Stimulated activated effector memory CD8-positive, alpha-beta T cell treated with anti-CD3 and anti-CD28 coated beads, Interleukin-12 subunit alpha, Interleukin-12 subunit beta, amount 100 ng/mL, for 72 hours (primary cell): ENCODE measurements around the gene TWIST1.

Source experiments
- ATAC-seq: fragments of 150-1000 bp; cut with Tn5 transposase; 2 replicates; pipeline ENCODE4 v1.10.0; 2021
- DNase-seq, 2 donors: peaks; one replicate each; pipeline ENCODE4 v3.0.0; 2021 to 2022; ENCODE audit warnings: low spot score in 2 of 2
- H3K27ac Mint-ChIP-seq: one replicate; pipeline ENCODE4 v1.8.0; 2022; ENCODE audit warnings: mild to moderate bottlenecking, mixed read lengths
- H3K36me3 Mint-ChIP-seq: one replicate; pipeline ENCODE4 v1.8.0; 2022; ENCODE audit warnings: mild to moderate bottlenecking, mixed read lengths
- H3K4me1 Mint-ChIP-seq: one replicate; pipeline ENCODE4 v1.8.0; 2022; ENCODE audit warnings: mixed read lengths
- H3K4me3 Mint-ChIP-seq: one replicate; pipeline ENCODE4 v1.8.0; 2022; ENCODE audit warnings: mild to moderate bottlenecking, mixed read lengths
- H3K9me3 Mint-ChIP-seq: one replicate; pipeline ENCODE4 v1.8.0; 2022; ENCODE audit warnings: mixed read lengths

Gene TWIST1

DNA sequence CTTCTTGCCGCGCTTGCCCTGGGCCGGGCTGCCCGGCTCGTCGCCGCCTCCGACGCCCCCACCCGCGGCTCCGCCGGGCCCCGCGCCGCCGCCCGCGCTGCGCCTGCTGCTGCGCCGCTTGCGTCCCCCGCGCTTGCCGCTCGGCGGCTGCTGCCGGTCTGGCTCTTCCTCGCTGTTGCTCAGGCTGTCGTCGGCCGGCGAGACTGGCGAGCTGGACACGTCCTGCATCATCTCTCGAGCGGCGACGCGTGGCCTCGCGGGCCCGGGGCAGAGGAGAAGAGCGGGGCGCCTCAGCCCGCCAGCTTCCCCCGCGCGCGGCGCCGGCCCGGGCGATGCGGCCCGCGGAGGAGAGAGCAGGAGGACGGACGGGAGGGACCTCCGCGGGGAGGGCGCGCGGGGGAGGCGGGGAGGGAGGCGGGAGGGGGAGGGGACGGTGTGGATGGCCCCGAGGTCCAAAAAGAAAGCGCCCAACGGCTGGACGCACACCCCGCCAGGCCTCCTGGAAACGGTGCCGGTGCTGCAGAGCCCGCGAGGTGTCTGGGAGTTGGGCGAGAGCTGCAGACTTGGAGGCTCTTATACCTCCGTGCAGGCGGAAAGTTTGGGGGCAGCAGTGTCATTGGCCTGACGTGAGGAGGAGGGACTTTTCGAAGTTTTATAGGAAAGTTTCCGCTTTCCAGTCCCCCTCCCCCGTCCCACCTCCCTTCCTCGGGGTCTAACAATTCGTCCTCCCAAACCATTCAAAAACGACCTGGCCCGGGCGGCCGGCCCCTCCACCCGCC lies at the start of gene TWIST1:
TSS of gene TWIST1 (minus strand) at position 546 of the 779 bp plus-strand sequence. CDS start at position 231, 315 bp downstream.
- peak; percentile 61 for ATAC-seq
- Mint-ChIP-seq H3K36me3 (peaks cover 5% of the 10 kb centered on the region), H3K4me1 (no peaks in the 10 kb centered on the region), H3K4me3 (peak within 1 kb of the TSS; percentile 57), H3K9me3 (peaks cover 2% of the 10 kb centered on the region), H3K27ac (no peak within 1 kb of the TSS)
- DNase-seq = no peak

DNA sequence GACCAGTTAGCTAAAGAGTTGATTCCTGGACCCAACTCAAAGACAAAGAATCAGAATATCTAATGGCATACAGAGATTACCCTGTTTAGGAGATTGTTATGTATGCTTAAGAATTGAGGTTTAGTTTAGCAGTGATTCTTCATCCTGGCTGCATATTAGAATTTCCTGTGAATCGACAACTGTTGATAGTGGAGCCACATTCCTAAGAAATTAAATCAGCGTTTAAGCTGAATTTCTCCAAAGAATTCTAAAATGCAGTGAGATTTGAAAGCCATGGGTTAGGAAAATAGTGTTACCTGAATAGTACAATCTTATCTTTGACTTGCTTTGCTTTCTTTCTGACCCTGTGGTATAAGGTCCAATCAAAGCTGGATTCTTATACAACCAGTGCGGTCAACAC lies 44.2 kb upstream of the TWIST1 start:
- peaks cover 10% of the 10 kb centered on the region for H3K9me3 Mint-ChIP-seq
- H3K4me1 Mint-ChIP-seq = no peaks in the 10 kb centered on the region
- H3K36me3 Mint-ChIP-seq = no peaks in the 10 kb centered on the region
- no peak overlapping the region for H3K27ac Mint-ChIP-seq
- H3K4me3 Mint-ChIP-seq = no peak overlapping the region
- ATAC-seq (no peak), DNase-seq (no peak)

DNA sequence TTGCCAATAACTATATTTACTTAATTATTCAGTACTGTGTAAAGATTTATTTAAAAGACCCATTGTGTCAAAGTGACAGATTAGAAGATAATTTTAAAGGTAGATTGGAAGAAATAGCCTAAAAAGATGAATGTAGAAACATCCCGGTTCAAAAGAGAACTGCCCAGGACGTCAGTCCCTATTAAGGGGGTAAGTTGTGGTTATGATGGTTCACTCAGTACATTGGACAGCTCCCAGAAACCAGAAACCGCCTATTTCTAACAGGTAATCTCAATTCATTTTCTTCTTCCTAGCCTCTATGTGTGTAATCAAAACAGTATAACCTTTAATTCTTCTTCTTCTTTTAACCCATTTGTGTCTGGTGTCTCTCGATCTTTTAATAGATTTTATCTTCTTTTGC lies 29.3 kb upstream of the TWIST1 start:
- Mint-ChIP-seq H3K27ac (no peak overlapping the region), H3K36me3 (no peaks in the 10 kb centered on the region), H3K9me3 (peaks cover 10% of the 10 kb centered on the region), H3K4me3 (no peak overlapping the region), H3K4me1 (no peaks in the 10 kb centered on the region)
- no peak for DNase-seq
- no peak for ATAC-seq

DNA sequence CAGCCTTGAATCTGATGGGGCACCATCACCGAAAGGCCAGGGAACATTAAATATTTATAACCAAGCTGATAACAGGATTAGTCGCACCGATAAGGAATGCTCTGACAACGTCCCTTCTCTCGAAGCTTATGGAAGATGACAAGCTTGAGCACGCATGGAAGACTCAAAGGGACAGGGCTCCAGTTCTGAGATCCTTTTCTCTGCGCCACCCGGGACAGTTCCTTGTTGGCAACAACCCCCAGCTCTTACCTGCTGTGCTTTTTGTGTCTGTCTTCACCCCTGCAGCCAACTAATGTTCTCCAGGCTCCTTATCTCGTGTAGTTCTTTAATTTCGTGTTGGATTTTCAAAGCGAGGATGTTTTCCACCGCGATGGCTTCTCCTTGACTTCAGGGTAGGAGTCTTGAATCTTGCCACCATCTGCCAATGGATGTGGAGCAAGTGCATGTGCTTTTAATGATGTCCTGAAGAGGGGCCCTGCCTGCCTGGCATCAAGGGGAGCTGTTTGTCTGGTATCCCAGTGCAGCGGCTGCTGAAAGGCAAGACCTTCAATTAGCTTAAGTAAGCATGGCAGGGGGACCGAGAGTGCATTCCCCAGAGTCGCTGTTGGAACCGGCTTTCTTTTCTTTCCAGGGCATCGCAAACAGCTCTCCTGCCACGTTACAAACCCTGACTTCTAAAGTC lies 28.1 kb upstream of the TWIST1 start:
- H3K36me3 Mint-ChIP-seq = no peaks in the 10 kb centered on the region
- H3K4me1 Mint-ChIP-seq = no peaks in the 10 kb centered on the region

DNA sequence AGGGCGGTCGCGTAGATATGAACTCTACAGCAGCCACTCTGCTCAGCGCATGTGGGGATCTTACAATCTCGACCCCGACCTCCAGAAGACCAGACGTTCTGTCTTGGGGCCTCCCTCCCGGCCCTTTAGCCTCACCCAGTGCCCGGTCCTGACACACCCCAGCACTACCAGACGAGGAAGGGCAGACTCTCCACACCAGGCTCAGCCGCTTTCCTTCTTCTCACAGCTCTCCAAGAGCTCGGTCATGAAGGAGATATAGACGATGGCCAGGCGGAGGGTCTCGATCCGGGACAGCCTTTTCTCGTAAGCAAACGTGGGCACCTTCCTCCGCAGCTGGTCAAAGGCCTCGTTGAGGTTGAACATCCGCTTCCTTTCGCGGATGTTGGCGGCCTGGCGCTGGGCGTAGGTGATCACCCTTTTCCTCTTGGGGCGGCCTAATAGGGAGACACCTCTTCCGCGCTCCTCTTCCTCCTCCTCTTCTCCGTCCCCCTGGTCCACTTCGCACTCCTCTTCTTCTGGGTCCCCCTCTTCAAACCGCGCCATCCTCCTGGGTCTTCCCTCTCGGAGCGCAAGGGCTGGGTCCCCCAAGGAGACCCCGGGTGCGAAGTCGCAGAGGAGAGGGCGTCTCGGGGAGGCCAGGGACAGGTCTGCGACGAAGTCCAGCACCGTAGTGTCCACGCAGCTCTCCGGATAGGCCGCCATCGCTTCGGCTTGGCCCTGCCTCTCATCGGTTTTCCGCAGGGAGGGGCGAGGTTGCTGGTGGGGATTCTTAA lies 27.4 kb upstream of the TWIST1 start, which contains the start of gene FERD3L:
TSS of gene FERD3L (minus strand) at position 761 of the 773 bp plus-strand sequence. CDS start at position 702, 59 bp downstream.
- peaks cover 10% of the 10 kb centered on the region for H3K9me3 Mint-ChIP-seq
- no peaks in the 10 kb centered on the region for H3K36me3 Mint-ChIP-seq
- no peaks in the 10 kb centered on the region for H3K4me1 Mint-ChIP-seq
- H3K4me3 Mint-ChIP-seq = no peak within 1 kb of the TSS
- no peak within 1 kb of the TSS for H3K27ac Mint-ChIP-seq
- ATAC-seq (no peak), DNase-seq (no peak)

More for the DNA sequence above, 28.1 kb upstream of the TWIST1 start:
- H3K9me3 Mint-ChIP-seq = peaks cover 10% of the 10 kb centered on the region
- DNase-seq (no peak), ATAC-seq (no peak)
- H3K4me3 Mint-ChIP-seq = no peak overlapping the region
- H3K27ac Mint-ChIP-seq = no peak overlapping the region

DNA sequence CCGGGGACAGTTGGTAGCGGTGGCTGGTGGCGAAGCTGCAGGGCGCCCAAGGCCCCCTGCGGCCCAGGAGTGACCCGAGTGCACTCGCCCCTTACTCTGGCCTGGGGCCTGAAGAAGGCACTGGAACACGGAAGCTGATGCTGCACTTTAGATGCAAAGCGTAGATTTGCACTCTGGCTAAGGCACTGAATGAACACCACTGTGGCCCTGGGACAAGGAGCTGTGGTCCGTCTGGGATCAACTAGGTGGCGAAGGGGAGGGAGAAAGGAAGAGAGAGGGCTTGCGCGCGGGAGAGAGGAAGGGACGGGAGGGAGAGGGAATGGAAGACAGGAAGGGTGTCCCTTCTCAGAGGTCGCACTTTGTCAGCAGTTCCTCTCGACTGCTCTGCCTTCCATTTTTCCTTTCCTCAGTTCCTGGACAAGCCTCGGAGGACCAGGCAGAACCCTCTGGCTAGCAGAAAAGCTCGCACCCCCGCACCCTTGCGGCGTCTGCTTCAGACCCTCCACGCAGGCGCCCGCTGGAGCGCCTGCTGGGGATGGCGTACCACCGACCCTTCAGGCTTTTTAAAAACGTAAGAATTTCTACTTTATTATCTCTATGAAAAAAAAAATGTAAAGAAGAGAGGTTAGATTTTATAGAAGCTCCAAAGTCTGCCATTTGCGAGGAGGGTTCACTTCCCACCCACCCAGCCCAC lies 26.6 kb upstream of the TWIST1 start:
- H3K9me3 Mint-ChIP-seq = peaks cover 10% of the 10 kb centered on the region
- DNase-seq (no peak), ATAC-seq (no peak)
- no peak overlapping the region for H3K4me3 Mint-ChIP-seq
- H3K27ac Mint-ChIP-seq = no peak overlapping the region
- no peaks in the 10 kb centered on the region for H3K36me3 Mint-ChIP-seq
- H3K4me1 Mint-ChIP-seq = no peaks in the 10 kb centered on the region

DNA sequence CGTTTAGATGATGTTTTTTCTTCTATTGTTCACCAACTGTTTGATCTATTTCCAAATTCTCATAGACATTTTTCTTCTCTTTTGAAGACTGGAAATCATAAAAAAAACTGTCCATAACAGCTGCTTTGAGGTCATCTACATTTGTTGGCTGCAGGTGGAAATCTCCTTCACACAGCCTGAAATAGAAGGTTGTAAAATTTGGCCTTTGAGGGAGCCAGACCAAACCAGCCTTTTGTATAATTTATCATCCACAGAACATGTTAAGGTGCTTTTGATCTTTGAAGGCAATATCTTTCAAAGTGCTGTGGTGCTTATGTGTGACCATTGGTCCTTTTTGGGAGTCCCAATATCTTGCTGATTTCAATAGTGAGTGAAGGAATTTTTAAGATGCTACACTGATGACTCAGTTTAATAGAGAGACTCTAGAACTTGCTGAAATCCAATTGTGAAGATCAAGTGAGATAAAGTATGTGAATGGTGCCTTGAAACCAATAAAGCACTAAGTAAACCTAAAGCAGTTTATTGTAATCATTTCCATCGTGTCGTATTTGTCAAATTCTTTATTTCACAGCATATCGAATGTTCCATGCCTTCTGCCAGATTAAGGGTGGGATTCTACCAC lies 22.4 kb upstream of the TWIST1 start:
- Mint-ChIP-seq H3K36me3 (no peaks in the 10 kb centered on the region), H3K9me3 (peaks cover 3% of the 10 kb centered on the region), H3K27ac (no peak overlapping the region), H3K4me1 (no peaks in the 10 kb centered on the region), H3K4me3 (no peak overlapping the region)
- ATAC-seq (no peak), DNase-seq (no peak)

DNA sequence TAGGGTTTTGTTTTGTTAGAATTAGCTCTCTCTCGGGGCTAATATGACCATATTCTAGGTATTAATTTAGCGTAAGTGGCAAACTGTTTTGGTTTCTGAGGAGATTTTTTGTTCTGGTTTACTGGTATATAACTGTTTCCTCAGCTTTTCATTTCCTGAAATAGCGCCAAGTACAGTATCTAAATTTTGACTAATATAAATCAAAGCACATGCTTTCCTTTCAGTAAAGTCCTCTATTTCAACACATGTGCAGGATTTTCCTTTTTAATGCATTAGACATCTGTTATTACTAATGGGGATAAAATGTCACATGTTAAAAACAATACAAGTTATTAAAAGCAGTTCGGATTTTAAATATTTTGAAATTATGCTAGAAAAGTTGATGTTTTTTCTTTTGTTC lies 16.4 kb upstream of the TWIST1 start:
- Mint-ChIP-seq H3K4me1 (no peaks in the 10 kb centered on the region), H3K27ac (no peak overlapping the region), H3K9me3 (peaks cover 3% of the 10 kb centered on the region), H3K36me3 (no peaks in the 10 kb centered on the region), H3K4me3 (no peak overlapping the region)
- DNase-seq (no peak), ATAC-seq (no peak)

DNA sequence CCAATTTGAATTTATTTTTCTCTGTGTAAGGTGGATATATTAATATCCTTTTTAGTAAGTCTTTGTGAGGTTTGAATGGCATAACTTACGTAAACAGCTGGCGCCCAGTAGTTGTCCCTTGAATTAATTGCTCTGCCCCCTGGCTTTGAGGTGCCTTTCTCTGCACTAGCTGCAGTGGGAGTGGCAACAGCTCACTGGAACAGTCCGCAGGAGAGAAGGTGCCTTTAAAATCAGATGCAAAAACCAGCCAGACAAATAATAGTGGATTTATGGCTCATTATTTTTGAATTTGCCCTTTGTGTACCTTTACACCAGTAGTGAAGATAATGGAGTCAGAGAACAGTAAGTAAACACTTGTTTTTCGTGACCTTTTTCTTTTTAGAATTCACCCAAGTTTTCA lies 16.0 kb upstream of the TWIST1 start:
- H3K9me3 Mint-ChIP-seq = peaks cover 3% of the 10 kb centered on the region
- DNase-seq (no peak), ATAC-seq (no peak)
- no peak overlapping the region for H3K27ac Mint-ChIP-seq
- no peaks in the 10 kb centered on the region for H3K36me3 Mint-ChIP-seq
- H3K4me1 Mint-ChIP-seq = no peaks in the 10 kb centered on the region
- H3K4me3 Mint-ChIP-seq = no peak overlapping the region

DNA sequence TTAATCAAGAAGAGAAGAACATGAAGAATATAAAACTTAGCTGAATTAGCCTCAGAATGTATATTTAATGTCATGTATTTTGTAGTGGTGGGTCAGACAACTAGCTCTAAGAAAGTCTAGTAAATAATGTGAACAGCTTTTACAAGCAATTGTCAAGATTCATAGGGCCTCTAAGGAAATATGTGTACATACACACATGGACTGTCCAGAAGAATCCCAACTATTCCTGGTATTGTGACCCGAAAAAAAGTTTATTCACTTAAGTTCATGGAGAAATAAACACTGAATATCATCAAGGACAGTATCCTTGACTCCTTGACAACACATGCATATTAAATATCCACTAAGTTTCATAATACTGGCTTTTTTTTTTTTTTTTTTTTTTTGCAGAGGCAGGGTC lies 11.4 kb upstream of the TWIST1 start:
- Mint-ChIP-seq H3K4me1 (no peaks in the 10 kb centered on the region), H3K36me3 (no peaks in the 10 kb centered on the region), H3K4me3 (no peak overlapping the region), H3K9me3 (peaks cover 4% of the 10 kb centered on the region), H3K27ac (no peak overlapping the region)
- no peak for ATAC-seq
- no peak for DNase-seq

DNA sequence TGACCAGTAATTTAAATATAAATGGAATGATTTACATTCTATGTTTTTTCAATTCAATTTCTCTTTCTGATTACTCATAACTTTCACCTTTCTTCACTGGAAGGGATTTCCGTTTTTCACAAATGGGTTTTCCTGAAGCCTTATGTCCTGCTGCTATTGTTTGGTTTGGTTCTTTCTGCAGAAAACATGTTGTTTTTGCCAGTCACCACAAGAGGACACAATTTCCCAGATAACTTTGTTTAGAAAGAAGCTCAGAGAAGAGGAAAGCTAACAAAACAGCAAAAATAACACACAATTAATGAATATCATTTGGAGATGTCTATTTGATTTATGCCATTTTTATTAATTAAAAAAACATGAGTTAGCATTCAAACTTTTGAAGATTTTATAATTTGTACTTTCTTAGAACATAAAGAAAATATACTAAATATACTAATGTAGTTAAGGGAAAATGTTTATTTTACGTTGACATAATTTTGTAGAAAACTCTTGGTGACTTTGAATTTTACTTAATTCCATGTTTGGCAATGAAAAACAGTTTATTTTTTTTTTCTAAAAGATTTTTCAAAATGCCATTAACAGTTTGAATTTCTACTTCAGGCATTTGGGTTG lies 4.6 kb upstream of the TWIST1 start:
- Mint-ChIP-seq H3K27ac (no peak overlapping the region), H3K4me3 (no peak overlapping the region), H3K9me3 (no peaks in the 10 kb centered on the region), H3K4me1 (no peaks in the 10 kb centered on the region), H3K36me3 (no peaks in the 10 kb centered on the region)
- ATAC-seq = no peak
- no peak for DNase-seq

DNA sequence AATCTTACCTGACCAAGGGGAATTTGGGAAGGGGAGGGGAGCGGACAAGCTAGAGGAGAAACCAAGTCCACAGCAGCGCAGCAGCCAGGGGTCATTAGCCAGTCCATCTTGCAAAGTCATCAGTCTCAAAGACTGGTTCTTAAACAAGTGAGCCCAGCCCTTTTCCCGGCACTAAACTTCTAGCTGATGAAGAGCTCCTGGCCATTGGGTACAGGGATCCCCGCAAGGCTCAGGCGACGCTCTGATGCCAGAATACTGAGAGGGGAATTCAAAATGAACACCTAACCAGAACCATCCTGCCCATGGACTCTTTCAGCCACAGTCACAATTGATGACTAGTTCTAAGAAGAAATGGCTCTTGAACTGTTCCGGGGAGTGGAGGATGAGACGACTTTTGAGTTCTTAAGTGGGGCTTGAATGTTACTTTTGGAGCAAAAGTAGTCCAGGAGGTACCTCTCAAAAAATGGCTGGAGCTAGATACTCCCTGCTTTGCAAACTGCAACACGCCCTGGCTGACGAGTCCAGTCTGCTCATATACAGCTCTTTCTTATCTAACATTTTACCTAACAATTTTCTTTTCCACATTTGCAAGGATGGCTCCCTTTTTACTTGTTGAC lies 2.5 kb upstream of the TWIST1 start:
- H3K27ac Mint-ChIP-seq = no peak overlapping the region
- H3K36me3 Mint-ChIP-seq = peaks cover 5% of the 10 kb centered on the region
- H3K9me3 Mint-ChIP-seq = no peaks in the 10 kb centered on the region
- no peak overlapping the region for H3K4me3 Mint-ChIP-seq
- DNase-seq = no peak
- ATAC-seq = no peak
- H3K4me1 Mint-ChIP-seq = no peaks in the 10 kb centered on the region

DNA sequence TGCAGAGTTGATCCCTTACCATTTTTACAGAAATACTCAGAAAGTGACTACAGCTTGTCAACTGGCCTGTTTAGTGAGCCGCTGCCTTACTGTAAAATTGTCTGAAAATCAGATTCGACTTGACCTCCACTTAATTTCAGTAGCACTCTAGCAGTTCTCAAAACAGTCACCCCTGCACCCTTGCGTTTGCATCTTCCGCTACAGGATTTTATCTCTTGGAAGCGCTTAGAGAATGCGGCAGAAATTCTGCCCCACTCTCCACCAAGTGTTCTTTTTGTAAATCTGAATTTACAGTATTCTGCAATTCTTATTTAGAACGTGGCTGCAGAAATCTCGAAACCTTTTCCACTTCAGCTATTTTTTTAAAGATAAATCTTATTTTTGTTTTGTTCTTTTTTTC lies 1.9 kb upstream of the TWIST1 start:
- Mint-ChIP-seq H3K9me3 (peaks cover 2% of the 10 kb centered on the region), H3K4me3 (no peak overlapping the region), H3K36me3 (peaks cover 5% of the 10 kb centered on the region), H3K4me1 (no peaks in the 10 kb centered on the region), H3K27ac (no peak overlapping the region)
- no peak for ATAC-seq
- DNase-seq = no peak
